ENCODE data around the gene RASL10B. TPM values are rescaled to one million over a fixed set of nuclear protein-coding genes. Genes with fewer than 3 reads are reported as not detected.

RASL10B gene
- total RNA-seq, 3 donors from 2014 or later, result 0.65 to 4.6 TPM; not detected in 1

DNA sequence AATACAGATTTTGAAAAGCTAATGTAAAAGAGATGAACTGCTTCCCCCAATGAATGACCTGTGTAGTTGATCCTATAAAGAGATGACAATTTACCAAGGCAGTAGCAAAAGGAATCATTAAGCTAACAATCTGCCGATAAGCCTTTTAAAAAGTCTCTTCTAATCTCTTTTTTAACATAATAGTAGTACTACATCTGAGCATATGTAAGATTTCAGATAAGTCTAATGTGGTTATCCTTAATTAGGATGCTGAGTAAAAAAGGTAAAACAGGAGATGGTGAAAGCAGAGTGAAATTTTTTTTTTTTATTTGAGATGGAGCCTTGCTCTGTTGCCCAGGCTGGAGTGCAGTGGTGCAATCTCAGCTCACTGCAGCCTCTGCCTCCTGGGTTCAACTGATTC, 26.2 kb upstream of the RASL10B start:
- no peak for DNase-seq
- ATAC-seq, result no peak
- TF ChIP-seq, protein P1, sequence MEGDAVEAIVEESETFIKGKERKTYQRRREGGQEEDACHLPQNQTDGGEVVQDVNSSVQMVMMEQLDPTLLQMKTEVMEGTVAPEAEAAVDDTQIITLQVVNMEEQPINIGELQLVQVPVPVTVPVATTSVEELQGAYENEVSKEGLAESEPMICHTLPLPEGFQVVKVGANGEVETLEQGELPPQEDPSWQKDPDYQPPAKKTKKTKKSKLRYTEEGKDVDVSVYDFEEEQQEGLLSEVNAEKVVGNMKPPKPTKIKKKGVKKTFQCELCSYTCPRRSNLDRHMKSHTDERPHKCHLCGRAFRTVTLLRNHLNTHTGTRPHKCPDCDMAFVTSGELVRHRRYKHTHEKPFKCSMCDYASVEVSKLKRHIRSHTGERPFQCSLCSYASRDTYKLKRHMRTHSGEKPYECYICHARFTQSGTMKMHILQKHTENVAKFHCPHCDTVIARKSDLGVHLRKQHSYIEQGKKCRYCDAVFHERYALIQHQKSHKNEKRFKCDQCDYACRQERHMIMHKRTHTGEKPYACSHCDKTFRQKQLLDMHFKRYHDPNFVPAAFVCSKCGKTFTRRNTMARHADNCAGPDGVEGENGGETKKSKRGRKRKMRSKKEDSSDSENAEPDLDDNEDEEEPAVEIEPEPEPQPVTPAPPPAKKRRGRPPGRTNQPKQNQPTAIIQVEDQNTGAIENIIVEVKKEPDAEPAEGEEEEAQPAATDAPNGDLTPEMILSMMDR (IDR thresholded peaks at IDR 0.05), result no peak
- Histone ChIP-seq H3K4me3 (no peak overlapping the region), H3K9me3 (no peaks in the 10 kb centered on the region), H3K36me3 (ENCODE audit: low read depth) (no peaks in the 10 kb centered on the region), H3K4me1 (ENCODE audit: low read depth) (no peaks in the 10 kb centered on the region)
- intact Hi-C loops (cut with DNase I, micrococcal nuclease), result no loop called here

DNA sequence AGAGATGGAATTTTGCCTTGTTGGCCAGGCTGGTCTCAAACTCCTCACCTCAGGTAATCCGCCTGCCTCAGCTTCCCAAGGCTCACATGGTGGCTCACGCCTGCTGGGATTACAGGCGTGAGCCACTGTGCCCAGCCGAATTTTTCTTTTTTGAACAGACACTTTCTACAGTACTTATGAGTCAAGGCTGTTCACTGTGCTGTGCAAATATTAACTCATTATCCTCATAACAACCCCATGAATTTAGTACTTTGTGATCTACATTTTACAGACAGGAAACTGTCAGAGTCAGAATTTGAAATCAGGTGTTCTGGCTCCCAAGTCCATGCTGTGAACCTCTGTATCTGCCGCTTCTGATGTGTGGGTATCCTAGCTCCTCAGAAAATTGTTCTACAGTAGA, 25.7 kb upstream of the RASL10B start:
- Histone ChIP-seq H3K4me1 (ENCODE audit: low read depth) (no peaks in the 10 kb centered on the region), H3K36me3 (ENCODE audit: low read depth) (no peaks in the 10 kb centered on the region), H3K9me3 (no peaks in the 10 kb centered on the region), H3K4me3 (no peak overlapping the region)
- DNase-seq (no peak), ATAC-seq (peak; percentile 13)
- intact Hi-C loops (cut with DNase I, micrococcal nuclease), result no loop called here
- TF ChIP-seq, protein P1 (IDR thresholded peaks at IDR 0.05), result no peak

DNA sequence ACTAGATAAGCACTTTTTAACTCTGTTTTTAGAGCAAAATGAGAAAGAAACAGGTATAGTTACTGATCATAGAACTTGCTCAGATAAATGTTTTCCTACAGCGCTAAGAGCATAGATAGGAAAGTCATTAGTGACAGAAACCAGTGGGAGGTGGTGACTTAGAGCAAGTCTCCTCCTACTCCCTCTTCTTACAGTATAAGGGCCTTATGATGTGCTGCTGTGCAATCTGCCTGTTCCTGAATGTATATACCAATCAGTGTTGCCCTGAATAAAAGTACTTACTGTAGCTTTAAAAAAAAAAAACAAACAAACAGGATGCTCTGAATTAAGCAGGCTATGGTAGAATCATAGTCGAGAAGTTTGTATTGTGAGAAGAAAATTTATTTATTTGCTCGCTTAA, 23.3 kb upstream of the RASL10B start:
- intact Hi-C loops (cut with DNase I, micrococcal nuclease), result no loop called here
- H3K4me3 ChIP-seq, result no peak overlapping the region
- DNase-seq (no peak), ATAC-seq (no peak)
- H3K9me3 ChIP-seq, result no peaks in the 10 kb centered on the region
- no peaks in the 10 kb centered on the region for H3K4me1 ChIP-seq (ENCODE audit: low read depth)
- TF ChIP-seq, protein P1 (IDR thresholded peaks at IDR 0.05), result no peak
- H3K36me3 ChIP-seq (ENCODE audit: low read depth), result no peaks in the 10 kb centered on the region

DNA sequence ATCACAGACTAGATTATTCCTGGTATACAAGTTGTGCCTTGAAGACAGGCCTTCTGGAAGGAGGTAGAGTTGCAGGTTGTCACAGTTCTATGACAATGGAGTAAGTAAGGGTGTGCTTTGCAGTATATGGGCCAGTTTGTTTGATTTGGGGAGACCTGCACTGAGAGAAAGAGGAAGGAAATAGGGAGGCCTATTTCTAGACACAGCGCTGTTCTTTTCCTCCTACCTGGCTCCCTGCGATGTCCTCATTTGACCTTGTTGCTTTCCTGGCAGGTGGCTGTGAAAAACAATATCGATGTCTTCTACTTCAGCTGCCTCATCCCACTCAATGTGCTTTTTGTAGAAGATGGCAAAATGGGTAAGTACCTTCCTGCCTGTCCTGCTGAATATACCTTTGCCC, 22.5 kb upstream of the RASL10B start:
- ATAC-seq, result no peak

DNA sequence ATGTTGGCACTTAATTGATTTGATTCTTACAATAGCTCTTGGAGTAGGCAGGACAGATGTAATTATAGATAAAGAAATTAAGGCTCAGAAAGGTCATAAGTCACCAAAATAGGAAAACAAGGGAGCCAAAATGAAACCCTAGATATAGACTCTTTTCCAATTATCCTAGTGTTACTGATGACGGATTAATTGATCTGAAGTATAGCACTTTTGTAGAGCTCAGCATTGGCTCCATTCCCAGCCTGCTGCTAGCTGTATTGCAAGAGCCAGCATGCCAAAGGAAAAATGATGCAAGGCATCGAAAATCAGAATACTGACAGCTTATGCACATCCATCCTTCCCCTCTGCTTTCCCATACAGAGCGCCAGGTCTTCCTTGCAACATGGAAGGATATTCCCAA, 21.6 kb upstream of the RASL10B start:
- DNase-seq, result no peak
- Histone ChIP-seq H3K4me3 (no peak overlapping the region), H3K4me1 (ENCODE audit: low read depth) (no peaks in the 10 kb centered on the region), H3K9me3 (no peaks in the 10 kb centered on the region), H3K36me3 (ENCODE audit: low read depth) (no peaks in the 10 kb centered on the region)
- intact Hi-C loops (cut with DNase I, micrococcal nuclease), result no loop called here
- TF ChIP-seq, protein P1 (IDR thresholded peaks at IDR 0.05), result no peak
- ATAC-seq, result no peak

More for the DNA sequence above, 22.5 kb upstream of the RASL10B start:
- no peaks in the 10 kb centered on the region for H3K9me3 ChIP-seq
- no peak for DNase-seq
- TF ChIP-seq, protein P1 (IDR thresholded peaks at IDR 0.05), result no peak
- H3K36me3 ChIP-seq (ENCODE audit: low read depth), result no peaks in the 10 kb centered on the region
- no peak overlapping the region for H3K4me3 ChIP-seq
- no peaks in the 10 kb centered on the region for H3K4me1 ChIP-seq (ENCODE audit: low read depth)
- intact Hi-C loops (cut with DNase I, micrococcal nuclease), result no loop called here

DNA sequence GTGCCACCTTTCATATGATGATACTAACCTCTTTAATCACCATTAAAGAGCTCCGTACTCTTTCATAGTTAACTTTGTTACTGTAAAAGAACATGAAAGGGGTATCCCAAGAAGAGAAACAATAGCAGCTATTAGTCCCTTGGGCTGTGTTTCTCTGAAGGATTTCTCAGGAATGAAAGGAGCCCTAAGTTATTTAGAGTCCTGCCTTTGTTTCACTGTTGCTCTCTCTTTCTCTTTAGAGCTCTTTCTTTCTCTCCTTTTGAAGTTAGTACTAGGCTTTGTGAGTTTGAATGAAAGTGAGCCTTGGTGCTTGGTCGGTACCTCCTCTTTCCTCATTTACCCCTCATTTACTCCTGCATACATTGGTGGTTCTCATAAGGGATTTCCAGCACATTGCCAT, 20.5 kb upstream of the RASL10B start:
- H3K9me3 ChIP-seq, result no peaks in the 10 kb centered on the region
- intact Hi-C loops (cut with DNase I, micrococcal nuclease), result no loop called here
- TF ChIP-seq, protein P1 (IDR thresholded peaks at IDR 0.05), result no peak
- H3K36me3 ChIP-seq (ENCODE audit: low read depth), result no peaks in the 10 kb centered on the region
- ATAC-seq, result no peak
- no peak for DNase-seq
- H3K4me1 ChIP-seq (ENCODE audit: low read depth), result no peaks in the 10 kb centered on the region
- no peak overlapping the region for H3K4me3 ChIP-seq

Data from mucosa of descending colon (tissue), 3 donors.